HEK293 (cell line): ENCODE measurements around the gene SNAPC4.
A peak's percentile ranks its signal among the peaks of the same experiment; 100 is the strongest.

ENCODE experiments used
- CTCF ChIA-PET: fragments of 350-600 bp; formaldehyde crosslinking; extraction: SDS; loops from one replicate; lab custom pipeline; 2021; ENCODE audit warnings: antibody characterized with exemption; lab: Yijun Ruan, JAX
- POLR2A ChIA-PET: fragments of 300-600 bp; formaldehyde crosslinking; extraction: SDS; loops from one replicate; lab custom pipeline; 2020; ENCODE audit warnings: antibody characterized with exemption, inconsistent platforms; lab: Yijun Ruan, JAX
- H3K27ac ChIP-seq: fragments of 200-500 bp; sonication (Bioruptor generic); 2 replicates; pipeline ENCODE4 v1.5.1; 2014; ENCODE audit warnings: low read depth, low read length, control low read depth, inconsistent platforms; ENCODE audit errors: extremely low read depth
- H3K36me3 ChIP-seq, 2 experiments: fragments of 200-500 bp in 1 of 2; sonication (Bioruptor generic) in 1 of 2; 1 replicate in 1 of 2; 2 replicates in 1 of 2; pipeline ENCODE4 v1.5.1; 2014 to 2017; ENCODE audit warnings: inconsistent platforms in 2 of 2, low read length in 2 of 2; ENCODE audit not compliant: control insufficient read depth in 2 of 2, insufficient read depth in 1 of 2
- H3K4me1 ChIP-seq: fragments of 200-500 bp; sonication (Bioruptor generic); 2 replicates; pipeline ENCODE4 v1.5.1; 2014; ENCODE audit warnings: mild to moderate bottlenecking, low read length, inconsistent platforms; ENCODE audit not compliant: control insufficient read depth, insufficient read depth
- H3K4me3 ChIP-seq: 2 replicates; pipeline ENCODE4 v1.5.1; 2011; ENCODE audit warnings: low read depth, mild to moderate bottlenecking, control low read depth, low read length, moderate library complexity
- H3K9me3 ChIP-seq: fragments of 200-500 bp; sonication (Bioruptor generic); 2 replicates; pipeline ENCODE4 v1.5.1; 2014; ENCODE audit warnings: low read depth, low read length, inconsistent platforms; ENCODE audit not compliant: control insufficient read depth, insufficient read depth
- EGR2 ChIP-seq: fragments of 450-650 bp; formaldehyde crosslinking; IDR thresholded peaks from 2 replicates; pipeline ENCODE4 v1.5.1; 2016; ENCODE audit warnings: low read depth, missing biosample characterization, missing genetic modification characterization
- KLF8 ChIP-seq: fragments of 450-650 bp; formaldehyde crosslinking; IDR thresholded peaks from 2 replicates; pipeline ENCODE4 v1.5.1; 2016; ENCODE audit warnings: missing biosample characterization, missing genetic modification characterization
- YY1 ChIP-seq: fragments of 450-650 bp; formaldehyde crosslinking; IDR thresholded peaks from 2 replicates; pipeline ENCODE4 v1.5.1; 2018; ENCODE audit warnings: missing biosample characterization, missing genetic modification characterization
- ZBTB1 ChIP-seq: fragments of 450-650 bp; formaldehyde crosslinking; IDR thresholded peaks from 2 replicates; pipeline ENCODE4 v1.5.1; 2016; ENCODE audit warnings: missing biosample characterization, missing genetic modification characterization
- ZBTB26 ChIP-seq: fragments of 450-650 bp; formaldehyde crosslinking; optimal IDR thresholded peaks from 2 replicates; pipeline ENCODE3; 2016; ENCODE audit warnings: missing biosample characterization, mild to moderate bottlenecking, missing genetic modification characterization
- ZBTB6 ChIP-seq: fragments of 450-650 bp; formaldehyde crosslinking; IDR thresholded peaks from 2 replicates; pipeline ENCODE4 v1.5.1; 2017; ENCODE audit warnings: missing biosample characterization, missing genetic modification characterization
- ZFHX2 ChIP-seq: fragments of 450-650 bp; formaldehyde crosslinking; conservative IDR thresholded peaks from 2 replicates; pipeline ENCODE4 v1.5.1; 2016; ENCODE audit warnings: missing biosample characterization, missing genetic modification characterization
- ZIC2 ChIP-seq: fragments of 450-650 bp; formaldehyde crosslinking; IDR thresholded peaks from 2 replicates; pipeline ENCODE4 v1.5.1; 2016; ENCODE audit warnings: missing biosample characterization, missing genetic modification characterization
- ZNF140 ChIP-seq: fragments of 450-650 bp; formaldehyde crosslinking; IDR thresholded peaks from 2 replicates; pipeline ENCODE4 v1.5.1; 2016; ENCODE audit warnings: missing biosample characterization, missing genetic modification characterization
- ZNF16 ChIP-seq: fragments of 450-650 bp; formaldehyde crosslinking; IDR thresholded peaks from 2 replicates; pipeline ENCODE4 v1.5.1; 2016; ENCODE audit warnings: low read depth, missing biosample characterization, missing genetic modification characterization
- ZNF184 ChIP-seq: fragments of 450-650 bp; IDR thresholded peaks from 2 replicates; pipeline ENCODE4 v1.5.1; 2018; ENCODE audit warnings: missing biosample characterization, mild to moderate bottlenecking, missing genetic modification characterization
- ZNF2 ChIP-seq: fragments of 450-650 bp; formaldehyde crosslinking; IDR thresholded peaks from 2 replicates; pipeline ENCODE4 v1.5.1; 2016; ENCODE audit warnings: missing biosample characterization, missing genetic modification characterization
- ZNF214 ChIP-seq: fragments of 450-650 bp; formaldehyde crosslinking; IDR thresholded peaks from 2 replicates; pipeline ENCODE4 v1.5.1; 2017; ENCODE audit warnings: missing biosample characterization, mild to moderate bottlenecking, missing genetic modification characterization, borderline replicate concordance
- ZNF223 ChIP-seq: fragments of 450-650 bp; formaldehyde crosslinking; IDR thresholded peaks from 2 replicates; pipeline ENCODE4 v1.5.1; 2016; ENCODE audit warnings: missing biosample characterization, missing genetic modification characterization
- ZNF335 ChIP-seq: fragments of 450-650 bp; formaldehyde crosslinking; conservative IDR thresholded peaks from 2 replicates; pipeline ENCODE4 v1.5.1; 2016; ENCODE audit warnings: missing biosample characterization, missing genetic modification characterization
- ZNF341 ChIP-seq: fragments of 450-650 bp; formaldehyde crosslinking; IDR thresholded peaks from 2 replicates; pipeline ENCODE4; 2016; ENCODE audit warnings: low read depth, missing biosample characterization, missing genetic modification characterization
- ZNF350 ChIP-seq: fragments of 450-650 bp; formaldehyde crosslinking; IDR thresholded peaks from 2 replicates; pipeline ENCODE4 v1.5.0; 2017; ENCODE audit warnings: missing biosample characterization, mild to moderate bottlenecking, missing genetic modification characterization
- ZNF398 ChIP-seq: fragments of 450-650 bp; formaldehyde crosslinking; IDR thresholded peaks from 2 replicates; pipeline ENCODE4 v1.5.1; 2017; ENCODE audit warnings: missing biosample characterization, missing genetic modification characterization
- ZNF423 ChIP-seq: fragments of 450-650 bp; formaldehyde crosslinking; IDR thresholded peaks from 2 replicates; pipeline ENCODE4 v1.5.1; 2016; ENCODE audit warnings: missing biosample characterization, missing genetic modification characterization
- ZNF48 ChIP-seq: fragments of 450-650 bp; formaldehyde crosslinking; IDR thresholded peaks from 2 replicates; pipeline ENCODE4 v1.5.1; 2016; ENCODE audit warnings: missing biosample characterization, missing genetic modification characterization
- ZNF548 ChIP-seq: fragments of 450-650 bp; formaldehyde crosslinking; IDR thresholded peaks from 2 replicates; pipeline ENCODE4 v1.5.1; 2016; ENCODE audit warnings: missing biosample characterization, missing genetic modification characterization
- ZNF558 ChIP-seq: fragments of 450-650 bp; formaldehyde crosslinking; IDR thresholded peaks from 2 replicates; pipeline ENCODE4 v1.5.1; 2016; ENCODE audit warnings: missing biosample characterization, missing genetic modification characterization
- ZNF560 ChIP-seq: fragments of 450-650 bp; formaldehyde crosslinking; IDR thresholded peaks from 2 replicates; pipeline ENCODE4 v1.5.1; 2017; ENCODE audit warnings: missing biosample characterization, missing genetic modification characterization, borderline replicate concordance
- ZNF596 ChIP-seq: fragments of 450-650 bp; IDR thresholded peaks from 2 replicates; pipeline ENCODE4 v1.5.0; 2018; ENCODE audit warnings: missing biosample characterization, mild to moderate bottlenecking, missing genetic modification characterization, moderate library complexity
- ZNF610 ChIP-seq: fragments of 450-650 bp; formaldehyde crosslinking; IDR thresholded peaks from 2 replicates; pipeline ENCODE4 v1.5.1; 2016; ENCODE audit warnings: missing biosample characterization, missing genetic modification characterization, borderline replicate concordance
- ZNF654 ChIP-seq: fragments of 450-650 bp; formaldehyde crosslinking; IDR thresholded peaks from 2 replicates; pipeline ENCODE4 v1.5.1; 2016; ENCODE audit warnings: low read depth, missing biosample characterization, missing genetic modification characterization
- ZNF777 ChIP-seq: fragments of 450-650 bp; formaldehyde crosslinking; IDR thresholded peaks from 2 replicates; pipeline ENCODE4 v1.5.1; 2017; ENCODE audit warnings: missing biosample characterization, missing genetic modification characterization, borderline replicate concordance
- ZNF785 ChIP-seq: fragments of 450-650 bp; formaldehyde crosslinking; IDR thresholded peaks from 2 replicates; pipeline ENCODE4 v1.5.1; 2016; ENCODE audit warnings: missing biosample characterization, missing genetic modification characterization
- ZNF830 ChIP-seq: fragments of 450-650 bp; IDR thresholded peaks from 2 replicates; pipeline ENCODE4 v1.5.0; 2018; ENCODE audit warnings: missing biosample characterization, missing genetic modification characterization, low read depth, mild to moderate bottlenecking, moderate library complexity
- ZNF843 ChIP-seq: fragments of 450-650 bp; formaldehyde crosslinking; IDR thresholded peaks from 2 replicates; pipeline ENCODE4 v1.5.1; 2016; ENCODE audit warnings: missing biosample characterization, missing genetic modification characterization
- ZSCAN23 ChIP-seq: fragments of 450-650 bp; formaldehyde crosslinking; IDR thresholded peaks from 2 replicates; pipeline ENCODE4 v1.5.1; 2016; ENCODE audit warnings: missing biosample characterization, missing genetic modification characterization

The SNAPC4 gene

GRCh38 chr9:136410500-136411287, 10.7 kb upstream of the SNAPC4 start, which contains the start of the genes ENTR1 and PMPCA:
Gene ENTR1, minus strand, starts transcription at chr9:136410614. Its CDS starts 217 bp downstream, at chr9:136410397.
Gene PMPCA, plus strand, starts transcription at chr9:136410658. Its CDS starts 11 bp downstream, at chr9:136410669.
- Histone ChIP-seq H3K4me1 (peaks cover 11% of the 10 kb centered on the region), H3K9me3 (no peaks in the 10 kb centered on the region), H3K4me3 (peak within 1 kb of the TSS; percentile 75), H3K27ac (peak within 1 kb of the TSS; percentile 89; the same call in 1 of the 2 replicates), H3K36me3 (peaks cover 10 to 68% of the 10 kb centered on the region in 2 experiments; a peak in 2 of 3 replicates)
- ChIA-PET POLR2A (interaction anchor here (0.6 to 2.8 kb wide), 12 partner anchors 9 to 143 kb away, joined by 3 to 13 read pairs (median 4); partner anchors contain the start of gene DNLZ), CTCF (interaction anchor here (0.5 to 2.6 kb wide), 10 partner anchors 10 to 430 kb away, joined by 3 to 28 read pairs (median 4); partner anchors contain the start of genes DNLZ and INPP5E)
- TF ChIP-seq ZNF214: no peak
- TF ChIP-seq ZNF16 (tag by site-specific recombination): no peak
- TF ChIP-seq ZBTB6 (tag by site-specific recombination): no peak
- TF ChIP-seq ZNF548 (tag by site-specific recombination): peak; percentile 82; the same call in 1 of the 2 replicates
- TF ChIP-seq ZSCAN23 (tag by site-specific recombination): no peak
- TF ChIP-seq ZNF654 (tag by site-specific recombination): no peak
- no peak for TF ChIP-seq ZNF560
- no peak for TF ChIP-seq ZNF184 (tag by site-specific recombination)
- TF ChIP-seq YY1 (tag by site-specific recombination): peak; percentile 92
- no peak for TF ChIP-seq ZNF341
- no peak for TF ChIP-seq ZIC2
- TF ChIP-seq ZNF785 (tag by site-specific recombination): no peak
- TF ChIP-seq ZNF350 (tag by site-specific recombination): no peak
- peak; percentile 56; the same call in 1 of the 2 replicates for TF ChIP-seq KLF8 (tag by site-specific recombination)
- no peak for TF ChIP-seq ZNF223
- no peak for TF ChIP-seq ZNF777
- no peak for TF ChIP-seq ZNF596 (tag by site-specific recombination)
- TF ChIP-seq ZNF140 (tag by site-specific recombination): no peak
- TF ChIP-seq ZNF2 (tag by site-specific recombination): 0 out of 2 replicates have a peak, but pooled peaks have one; percentile 31
- TF ChIP-seq ZNF48 (tag by site-specific recombination): no peak
- TF ChIP-seq EGR2 (tag by site-specific recombination): peak; percentile 87
- no peak for TF ChIP-seq ZNF558 (tag by site-specific recombination)
- TF ChIP-seq ZNF335 (tag by site-specific recombination): peak; percentile 73
- no peak for TF ChIP-seq ZNF398 (tag by site-specific recombination)
- TF ChIP-seq ZNF830: no peak
- 0 out of 2 replicates have a peak, but pooled peaks have one; percentile 24 for TF ChIP-seq ZBTB1 (tag by site-specific recombination)
- peak; percentile 60; the same call in 1 of the 2 replicates for TF ChIP-seq ZNF610 (tag by site-specific recombination)
- peak; percentile 94 for TF ChIP-seq ZFHX2 (tag by site-specific recombination)
- TF ChIP-seq ZNF423 (tag by site-specific recombination): no peak
- peak; percentile 88 for TF ChIP-seq ZBTB26 (tag by site-specific recombination)
- peak; percentile 70; the same call in 1 of the 2 replicates for TF ChIP-seq ZNF843
